GM23248 (cell line): ENCODE data around the gene ARID1B.

Experiments used
- EZH2 ChIP-seq: fragments of 200-600 bp; sonication (generic); IDR thresholded peaks from 2 replicates; pipeline ENCODE4 v1.6.1; 2018; ENCODE audit warnings: antibody characterized with exemption, mild to moderate bottlenecking; ENCODE audit not compliant: insufficient read depth, poor library complexity, severe bottlenecking
- EZH2phosphoT487 ChIP-seq: fragments of 200-600 bp; sonication (generic); IDR thresholded peaks from 2 replicates; pipeline ENCODE4 v1.6.1; 2018; ENCODE audit warnings: antibody characterized with exemption, moderate library complexity, mild to moderate bottlenecking, low read depth; ENCODE audit not compliant: insufficient read depth

DNA sequence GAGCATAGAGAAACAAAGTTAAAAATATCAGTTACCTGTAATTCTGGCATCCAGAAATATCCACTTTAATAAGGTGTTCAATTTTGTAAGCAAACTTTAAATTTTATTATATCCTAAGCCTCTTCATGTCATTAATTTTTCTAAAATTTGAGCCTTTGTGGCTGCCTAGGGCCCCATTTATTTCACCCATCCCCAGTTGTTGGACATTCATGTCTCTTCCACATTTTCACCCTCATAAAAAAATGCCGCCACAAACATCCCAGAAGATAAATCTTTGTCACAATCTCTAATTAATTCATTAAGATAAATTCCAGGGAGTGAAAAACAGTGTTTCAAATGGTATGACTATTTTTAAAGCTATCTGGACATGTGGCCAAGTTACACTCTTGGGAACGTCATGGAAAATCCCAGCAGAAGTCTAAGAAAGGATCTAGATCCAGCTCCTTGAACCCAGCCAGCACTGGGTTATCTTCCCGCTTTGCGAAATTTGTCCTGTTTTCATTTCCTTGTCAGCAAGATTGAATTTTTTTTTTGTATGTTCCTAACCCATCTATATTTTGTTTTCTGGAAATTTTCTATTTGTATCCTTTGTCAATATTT lies 448.9 kb downstream of the ARID1B start:
- TF ChIP-seq EZH2phosphoT487, result no peak
- no peak for TF ChIP-seq EZH2
